Subcutaneous adipose tissue (tissue), 4 donors: Measurements from ENCODE around the gene ASRGL1. TPM values are rescaled to one million over a fixed set of nuclear protein-coding genes. Genes with fewer than 3 reads are reported as not detected.

Experiments used
- total RNA-seq, 4 donors: library from RNA; depleted of rRNA; stranded (reverse); fragments of >200 nt; gene quantifications; one replicate each; pipeline ENCODE4 v1.1.0, GENCODE V29; 2016

Gene ASRGL1
- total RNA-seq, 4 donors from 2014 or later = 9.6 to 32.0 (median 15.0) TPM

Other genes starting within 250 kb of the ASRGL1 start
- 10 to 100 TPM in 3 of 4 donors, 1 to 10 TPM in 1; 8.8 to 15.0 (median 12.3) TPM for gene INCENP, start 213.4 kb upstream of the ASRGL1 start, total RNA-seq
- not detected for gene SCGB1D1, start 147.2 kb upstream of the ASRGL1 start, total RNA-seq
- not detected for gene SCGB2A1, start 128.8 kb upstream of the ASRGL1 start, total RNA-seq
- gene SCGB1D2, start 95.2 kb upstream of the ASRGL1 start, total RNA-seq = not detected
- gene SCGB2A2, start 67.3 kb upstream of the ASRGL1 start, total RNA-seq = not detected
- gene SCGB1D4, start 38.4 kb upstream of the ASRGL1 start, total RNA-seq = not detected
- gene SCGB1A1, start 81.6 kb downstream of the ASRGL1 start, total RNA-seq = not detected
- gene AHNAK, start 209.4 kb downstream of the ASRGL1 start, total RNA-seq = 1,000 to 10,000 TPM; 1,199 to 1,973 (median 1,368) TPM
- 1,000 to 10,000 TPM in 3 of 4 donors, 100 to 1,000 TPM in 1; 650 to 1,310 (median 1,178) TPM for gene EEF1G, start 236.4 kb downstream of the ASRGL1 start, total RNA-seq